HEK293 (cell line): ENCODE results near the gene MTARC2.

Source experiments
- CTCF ChIA-PET: fragments of 350-600 bp; formaldehyde crosslinking; extraction: SDS; loops from one replicate; lab custom pipeline; 2021; ENCODE audit warnings: antibody characterized with exemption; lab: Yijun Ruan, JAX
- POLR2A ChIA-PET: fragments of 300-600 bp; formaldehyde crosslinking; extraction: SDS; loops from one replicate; lab custom pipeline; 2020; ENCODE audit warnings: antibody characterized with exemption, inconsistent platforms; lab: Yijun Ruan, JAX
- H3K27ac ChIP-seq: fragments of 200-500 bp; sonication (Bioruptor generic); 2 replicates; pipeline ENCODE4 v1.5.1; 2014; ENCODE audit warnings: low read depth, low read length, control low read depth, inconsistent platforms; ENCODE audit errors: extremely low read depth
- H3K36me3 ChIP-seq, 2 experiments: fragments of 200-500 bp in 1 of 2; sonication (Bioruptor generic) in 1 of 2; 1 replicate in 1 of 2; 2 replicates in 1 of 2; pipeline ENCODE4 v1.5.1; 2014 to 2017; ENCODE audit warnings: inconsistent platforms in 2 of 2, low read length in 2 of 2; ENCODE audit not compliant: control insufficient read depth in 2 of 2, insufficient read depth in 1 of 2
- H3K4me1 ChIP-seq: fragments of 200-500 bp; sonication (Bioruptor generic); 2 replicates; pipeline ENCODE4 v1.5.1; 2014; ENCODE audit warnings: mild to moderate bottlenecking, low read length, inconsistent platforms; ENCODE audit not compliant: control insufficient read depth, insufficient read depth
- H3K4me3 ChIP-seq: 2 replicates; pipeline ENCODE4 v1.5.1; 2011; ENCODE audit warnings: low read depth, mild to moderate bottlenecking, control low read depth, low read length, moderate library complexity
- H3K9me3 ChIP-seq: fragments of 200-500 bp; sonication (Bioruptor generic); 2 replicates; pipeline ENCODE4 v1.5.1; 2014; ENCODE audit warnings: low read depth, low read length, inconsistent platforms; ENCODE audit not compliant: control insufficient read depth, insufficient read depth
- BCL11B ChIP-seq: fragments of 450-650 bp; formaldehyde crosslinking; IDR thresholded peaks from 2 replicates; pipeline ENCODE4 v1.5.1; 2016; ENCODE audit warnings: low read depth, missing biosample characterization, missing genetic modification characterization
- EGR2 ChIP-seq: fragments of 450-650 bp; formaldehyde crosslinking; IDR thresholded peaks from 2 replicates; pipeline ENCODE4 v1.5.1; 2016; ENCODE audit warnings: low read depth, missing biosample characterization, missing genetic modification characterization
- GLI4 ChIP-seq: fragments of 450-650 bp; formaldehyde crosslinking; IDR thresholded peaks from 2 replicates; pipeline ENCODE4 v1.5.1; 2016; ENCODE audit warnings: missing biosample characterization, missing genetic modification characterization
- GLIS1 ChIP-seq: fragments of 450-650 bp; formaldehyde crosslinking; IDR thresholded peaks from 2 replicates; pipeline ENCODE4 v1.5.1; 2016; ENCODE audit warnings: missing biosample characterization, missing genetic modification characterization
- GLIS2 ChIP-seq: fragments of 450-650 bp; formaldehyde crosslinking; IDR thresholded peaks from 2 replicates; pipeline ENCODE4 v1.5.1; 2016; ENCODE audit warnings: missing biosample characterization, missing genetic modification characterization
- HOXA7 ChIP-seq: sonication (generic); formaldehyde crosslinking; IDR thresholded peaks from 2 replicates; pipeline ENCODE4 v1.8.1; 2022; ENCODE audit warnings: missing genetic modification reagents, borderline replicate concordance
- INSM2 ChIP-seq: fragments of 450-650 bp; formaldehyde crosslinking; IDR thresholded peaks from 2 replicates; pipeline ENCODE4 v1.5.1; 2016; ENCODE audit warnings: missing biosample characterization, missing genetic modification characterization
- KLF9 ChIP-seq: fragments of 450-650 bp; formaldehyde crosslinking; IDR thresholded peaks from 2 replicates; pipeline ENCODE4 v1.5.1; 2016; ENCODE audit warnings: missing biosample characterization, missing genetic modification characterization, low read depth
- SP3 ChIP-seq: fragments of 450-650 bp; formaldehyde crosslinking; IDR thresholded peaks from 2 replicates; pipeline ENCODE4 v1.5.1; 2016; ENCODE audit warnings: missing biosample characterization, missing genetic modification characterization
- YY1 ChIP-seq: fragments of 450-650 bp; formaldehyde crosslinking; IDR thresholded peaks from 2 replicates; pipeline ENCODE4 v1.5.1; 2018; ENCODE audit warnings: missing biosample characterization, missing genetic modification characterization
- ZFP3 ChIP-seq: fragments of 450-650 bp; formaldehyde crosslinking; IDR thresholded peaks from 2 replicates; pipeline ENCODE4 v1.5.1; 2016; ENCODE audit warnings: low read depth, missing biosample characterization, missing genetic modification characterization
- ZFP37 ChIP-seq: fragments of 450-650 bp; formaldehyde crosslinking; IDR thresholded peaks from 2 replicates; pipeline ENCODE4 v1.5.1; 2016; ENCODE audit warnings: missing biosample characterization, missing genetic modification characterization
- ZIC2 ChIP-seq: fragments of 450-650 bp; formaldehyde crosslinking; IDR thresholded peaks from 2 replicates; pipeline ENCODE4 v1.5.1; 2016; ENCODE audit warnings: missing biosample characterization, missing genetic modification characterization
- ZNF10 ChIP-seq: fragments of 450-650 bp; formaldehyde crosslinking; IDR thresholded peaks from 2 replicates; pipeline ENCODE4 v1.5.1; 2017; ENCODE audit warnings: missing biosample characterization, missing genetic modification characterization
- ZNF146 ChIP-seq: fragments of 450-650 bp; formaldehyde crosslinking; IDR thresholded peaks from 2 replicates; pipeline ENCODE4 v1.5.1; 2016; ENCODE audit warnings: missing biosample characterization, missing genetic modification characterization
- ZNF157 ChIP-seq: fragments of 450-650 bp; formaldehyde crosslinking; IDR thresholded peaks from 2 replicates; pipeline ENCODE4 v1.5.1; 2016; ENCODE audit warnings: missing biosample characterization, missing genetic modification characterization
- ZNF174 ChIP-seq: fragments of 450-650 bp; formaldehyde crosslinking; IDR thresholded peaks from 2 replicates; pipeline ENCODE4 v1.5.0; 2017; ENCODE audit warnings: missing biosample characterization, mild to moderate bottlenecking, missing genetic modification characterization
- ZNF292 ChIP-seq: fragments of 450-650 bp; formaldehyde crosslinking; IDR thresholded peaks from 2 replicates; pipeline ENCODE4 v1.5.1; 2016; ENCODE audit warnings: low read depth, missing biosample characterization, missing genetic modification characterization, borderline replicate concordance
- ZNF404 ChIP-seq: fragments of 450-650 bp; formaldehyde crosslinking; IDR thresholded peaks from 2 replicates; pipeline ENCODE4 v1.5.1; 2017; ENCODE audit warnings: missing biosample characterization, missing genetic modification characterization
- ZNF416 ChIP-seq: fragments of 450-650 bp; formaldehyde crosslinking; IDR thresholded peaks from 2 replicates; pipeline ENCODE4 v1.5.1; 2016; ENCODE audit warnings: missing biosample characterization, missing genetic modification characterization
- ZNF426 ChIP-seq: fragments of 450-650 bp; formaldehyde crosslinking; IDR thresholded peaks from 2 replicates; pipeline ENCODE4 v1.5.1; 2017; ENCODE audit warnings: missing biosample characterization, missing genetic modification characterization, mild to moderate bottlenecking, inconsistent platforms, moderate library complexity
- ZNF501 ChIP-seq: fragments of 450-650 bp; formaldehyde crosslinking; IDR thresholded peaks from 2 replicates; pipeline ENCODE4 v1.5.1; 2016; ENCODE audit warnings: missing biosample characterization, missing genetic modification characterization
- ZNF560 ChIP-seq: fragments of 450-650 bp; formaldehyde crosslinking; IDR thresholded peaks from 2 replicates; pipeline ENCODE4 v1.5.1; 2017; ENCODE audit warnings: missing biosample characterization, missing genetic modification characterization, borderline replicate concordance
- ZNF571 ChIP-seq: fragments of 450-650 bp; formaldehyde crosslinking; IDR thresholded peaks from 2 replicates; pipeline ENCODE4 v1.5.0; 2017; ENCODE audit warnings: missing biosample characterization, missing genetic modification characterization
- ZNF654 ChIP-seq: fragments of 450-650 bp; formaldehyde crosslinking; IDR thresholded peaks from 2 replicates; pipeline ENCODE4 v1.5.1; 2016; ENCODE audit warnings: low read depth, missing biosample characterization, missing genetic modification characterization
- ZNF704 ChIP-seq: fragments of 450-650 bp; formaldehyde crosslinking; IDR thresholded peaks from 2 replicates; pipeline ENCODE4 v1.5.1; 2016; ENCODE audit warnings: missing biosample characterization, missing genetic modification characterization
- TF ChIP-seq, protein P1 (sequence below): fragments of 450-650 bp; formaldehyde crosslinking; IDR thresholded peaks from 2 replicates; pipeline ENCODE4 v1.5.1; 2016; ENCODE audit warnings: missing biosample characterization, missing genetic modification characterization

MTARC2 gene

DNA sequence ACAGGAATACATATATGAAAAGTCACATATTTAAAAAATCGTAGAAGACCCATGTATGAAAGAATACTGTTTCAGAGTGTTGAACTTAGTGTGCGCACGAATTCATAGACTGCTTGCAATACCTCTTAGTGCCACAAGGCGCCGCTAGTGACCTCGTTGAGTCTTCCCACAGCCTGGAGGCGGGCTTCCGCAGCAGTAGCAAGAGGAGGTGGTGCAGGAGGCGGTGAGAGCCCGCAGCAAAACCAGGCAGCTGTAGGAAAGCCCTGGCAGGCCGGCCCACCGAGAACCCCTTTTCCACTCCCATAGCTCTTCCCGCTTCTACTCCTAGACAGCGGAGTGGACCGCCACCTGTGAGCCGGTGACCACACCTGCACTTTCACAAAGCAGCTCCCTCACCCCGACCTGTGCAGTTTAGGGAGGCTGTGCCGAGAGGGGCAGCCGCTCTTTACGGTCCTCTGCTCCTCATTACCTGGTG, 62.1 kb downstream of the MTARC2 start:
- CTCF ChIA-PET, result interaction anchor here (0.5 to 3.0 kb wide), 28 partner anchors 10 to 749 kb away, joined by 3 to 20 read pairs (median 4); no protein-coding TSS in a partner anchor
- Histone ChIP-seq H3K36me3 (peaks cover 0 to 48% of the 10 kb centered on the region in 2 experiments; a peak in 1 of 3 replicates), H3K4me1 (no peaks in the 10 kb centered on the region), H3K4me3 (no peak overlapping the region), H3K27ac (no peak overlapping the region), H3K9me3 (no peaks in the 10 kb centered on the region)
- POLR2A ChIA-PET, result no interaction called here
- TF ChIP-seq ZNF654 (tag by site-specific recombination) (no peak), ZIC2 (tag by site-specific recombination) (no peak), ZNF560 (tag by site-specific recombination) (no peak), ZNF416 (tag by site-specific recombination) (no peak), ZNF571 (no peak), KLF9 (tag by site-specific recombination) (no peak), ZNF501 (tag by site-specific recombination) (no peak), ZNF10 (tag by site-specific recombination) (no peak), ZNF174 (tag by site-specific recombination) (no peak), ZNF404 (tag by site-specific recombination) (no peak), ZNF426 (no peak)

- H3K4me1 ChIP-seq, result no peaks in the 10 kb centered on the region
- CTCF ChIA-PET, result interaction anchor here (0.6 to 3.0 kb wide), 21 partner anchors 16 to 748 kb away, joined by 3 to 20 read pairs (median 4); no protein-coding TSS in a partner anchor
- peaks cover 0 to 49% of the 10 kb centered on the region in 2 experiments; a peak in 1 of 3 replicates for H3K36me3 ChIP-seq
- no peak overlapping the region for H3K4me3 ChIP-seq
- no peak overlapping the region for H3K27ac ChIP-seq
- H3K9me3 ChIP-seq, result no peaks in the 10 kb centered on the region
- POLR2A ChIA-PET, result no interaction called here
- TF ChIP-seq GLI4, result no peak
- TF ChIP-seq, protein P1, sequence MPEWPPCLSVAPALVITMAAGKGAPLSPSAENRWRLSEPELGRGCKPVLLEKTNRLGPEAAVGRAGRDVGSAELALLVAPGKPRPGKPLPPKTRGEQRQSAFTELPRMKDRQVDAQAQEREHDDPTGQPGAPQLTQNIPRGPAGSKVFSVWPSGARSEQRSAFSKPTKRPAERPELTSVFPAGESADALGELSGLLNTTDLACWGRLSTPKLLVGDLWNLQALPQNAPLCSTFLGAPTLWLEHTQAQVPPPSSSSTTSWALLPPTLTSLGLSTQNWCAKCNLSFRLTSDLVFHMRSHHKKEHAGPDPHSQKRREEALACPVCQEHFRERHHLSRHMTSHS (tag by site-specific recombination), result no peak
- no peak for TF ChIP-seq ZNF704 (tag by site-specific recombination)
- TF ChIP-seq ZNF146 (tag by site-specific recombination), result no peak
- no peak for TF ChIP-seq ZFP3 (tag by site-specific recombination)
- no peak for TF ChIP-seq ZFP37 (tag by site-specific recombination)
- no peak for TF ChIP-seq GLIS1 (tag by site-specific recombination)
- no peak for TF ChIP-seq ZNF157
- no peak for TF ChIP-seq EGR2 (tag by site-specific recombination)
- TF ChIP-seq ZNF416 (tag by site-specific recombination), result no peak
- TF ChIP-seq INSM2 (tag by site-specific recombination), result no peak
- TF ChIP-seq HOXA7 (CRISPR knock-in tag), result no peak
- no peak for TF ChIP-seq YY1
- no peak for TF ChIP-seq SP3 (tag by site-specific recombination)
- no peak for TF ChIP-seq ZNF292 (tag by site-specific recombination)
- no peak for TF ChIP-seq GLIS2
- TF ChIP-seq BCL11B, result no peak
These were observed 62.8 kb downstream of the MTARC2 start for GRCh38 chr1:220810963-220811362.
